Endothelial cell (in vitro differentiated cells): Measurements from ENCODE around the gene RAET1E. TPM values are rescaled to one million over a fixed set of nuclear protein-coding genes. Genes with fewer than 3 reads are reported as not detected.
"Not testable (repeated sequence)": the region's sequence is repeated elsewhere in the genome, so short reads cannot be mapped to it uniquely, and the experiment has no call there.

Source experiments
- DNase-seq: peaks from one replicate; pipeline ENCODE4 v3.0.0; 2021; ENCODE audit warnings: low spot score
- H3K27ac Mint-ChIP-seq: one replicate; pipeline ENCODE4 v1.8.0; 2021; ENCODE audit warnings: mixed read lengths, inconsistent platforms; ENCODE audit not compliant: unreplicated experiment
- H3K27me3 Mint-ChIP-seq: one replicate; pipeline ENCODE4 v1.8.0; 2021; ENCODE audit warnings: mild to moderate bottlenecking, moderate library complexity, mixed read lengths, inconsistent platforms; ENCODE audit not compliant: unreplicated experiment
- H3K36me3 Mint-ChIP-seq: one replicate; pipeline ENCODE4 v1.8.0; 2021; ENCODE audit warnings: mild to moderate bottlenecking, low read depth, mixed read lengths, inconsistent platforms; ENCODE audit not compliant: unreplicated experiment
- H3K4me1 Mint-ChIP-seq: one replicate; pipeline ENCODE4 v1.8.0; 2021; ENCODE audit warnings: mild to moderate bottlenecking, mixed read lengths, inconsistent platforms; ENCODE audit not compliant: unreplicated experiment
- H3K4me3 Mint-ChIP-seq: one replicate; pipeline ENCODE4 v1.8.0; 2021; ENCODE audit warnings: mild to moderate bottlenecking, mixed read lengths, inconsistent platforms; ENCODE audit not compliant: unreplicated experiment
- H3K9me3 Mint-ChIP-seq: one replicate; pipeline ENCODE4 v1.8.0; 2021; ENCODE audit warnings: mixed read lengths, inconsistent platforms; ENCODE audit not compliant: unreplicated experiment
- long read RNA-seq: library from polyadenylated mRNA; unstranded; transcript quantifications from one replicate; pipeline ENCODE4 v2.0.0, GENCODE V29; 2020; ENCODE audit not compliant: unreplicated experiment
- total RNA-seq: library from RNA; stranded (reverse); fragmentation: NEBNext Ultra II Directional; extraction: Animal tissue kit (Norgen Biotek cat#: 25700); gene quantifications from one replicate; pipeline ENCODE4 v1.2.1, GENCODE V29; 2021; ENCODE audit not compliant: unreplicated experiment
- TF ChIP-seq, protein P1 (sequence below): fragments of 200-600 bp; sonication (generic); IDR thresholded peaks from one replicate; pipeline ENCODE4 v1.5.0; 2021; ENCODE audit warnings: antibody characterized with exemption; ENCODE audit not compliant: unreplicated experiment

Gene RAET1E, protein sequence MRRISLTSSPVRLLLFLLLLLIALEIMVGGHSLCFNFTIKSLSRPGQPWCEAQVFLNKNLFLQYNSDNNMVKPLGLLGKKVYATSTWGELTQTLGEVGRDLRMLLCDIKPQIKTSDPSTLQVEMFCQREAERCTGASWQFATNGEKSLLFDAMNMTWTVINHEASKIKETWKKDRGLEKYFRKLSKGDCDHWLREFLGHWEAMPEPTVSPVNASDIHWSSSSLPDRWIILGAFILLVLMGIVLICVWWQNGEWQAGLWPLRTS
- 0.28 TPM for total RNA-seq
- long read RNA-seq = 0 reads

DNA sequence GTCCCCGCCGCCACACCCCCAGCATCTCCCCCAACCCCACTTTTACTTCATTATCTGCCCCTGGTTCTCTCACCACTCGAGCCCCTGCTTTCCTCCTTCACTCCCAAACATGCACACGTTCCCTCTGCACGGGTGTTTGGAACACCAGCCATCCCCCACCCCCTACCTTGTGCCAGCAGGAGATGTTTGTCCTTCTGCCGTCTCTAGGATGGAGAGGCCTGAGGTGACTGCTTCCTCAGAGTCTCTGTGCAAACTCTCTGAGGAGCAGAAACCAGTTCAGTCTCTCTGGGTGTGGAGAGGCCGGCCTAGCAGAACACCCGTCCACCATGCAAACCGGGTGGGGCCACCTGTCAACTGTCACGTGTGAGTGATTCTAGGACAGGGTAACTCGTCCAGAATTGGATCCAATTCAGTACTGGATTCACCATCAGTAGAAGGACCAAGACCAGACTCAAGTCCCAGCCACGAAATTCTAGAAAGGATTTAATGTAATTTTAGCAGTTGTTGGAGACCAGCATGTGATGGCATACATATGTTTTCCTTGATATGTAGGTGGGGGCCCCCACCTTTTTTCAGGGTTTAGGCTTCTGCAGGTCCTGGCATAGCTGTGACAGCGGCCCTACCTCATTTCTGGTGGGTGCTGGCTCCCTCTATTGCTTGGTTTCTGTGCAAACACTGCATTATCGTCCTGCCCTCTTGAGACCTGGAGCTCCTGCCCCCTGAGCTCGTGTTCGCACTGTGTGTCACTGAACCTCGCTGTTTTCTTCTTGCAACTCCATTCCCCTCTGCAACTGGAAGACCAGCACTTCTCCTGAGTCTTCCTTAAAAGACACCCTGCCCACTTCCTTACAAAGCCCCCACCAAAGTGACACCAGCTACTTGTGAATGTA lies at the start of gene RAET1E:
TSS of gene RAET1E (minus strand) at position 259 of the 890 bp plus-strand sequence. CDS start 7,212 bp downstream, outside the sequence.
- H3K4me1 Mint-ChIP-seq = peaks cover 25% of the 10 kb centered on the region
- no peaks in the 10 kb centered on the region for H3K36me3 Mint-ChIP-seq
- no peaks in the 10 kb centered on the region for H3K9me3 Mint-ChIP-seq
- peaks cover 10% of the 10 kb centered on the region for H3K27me3 Mint-ChIP-seq
- TF ChIP-seq, protein P1, sequence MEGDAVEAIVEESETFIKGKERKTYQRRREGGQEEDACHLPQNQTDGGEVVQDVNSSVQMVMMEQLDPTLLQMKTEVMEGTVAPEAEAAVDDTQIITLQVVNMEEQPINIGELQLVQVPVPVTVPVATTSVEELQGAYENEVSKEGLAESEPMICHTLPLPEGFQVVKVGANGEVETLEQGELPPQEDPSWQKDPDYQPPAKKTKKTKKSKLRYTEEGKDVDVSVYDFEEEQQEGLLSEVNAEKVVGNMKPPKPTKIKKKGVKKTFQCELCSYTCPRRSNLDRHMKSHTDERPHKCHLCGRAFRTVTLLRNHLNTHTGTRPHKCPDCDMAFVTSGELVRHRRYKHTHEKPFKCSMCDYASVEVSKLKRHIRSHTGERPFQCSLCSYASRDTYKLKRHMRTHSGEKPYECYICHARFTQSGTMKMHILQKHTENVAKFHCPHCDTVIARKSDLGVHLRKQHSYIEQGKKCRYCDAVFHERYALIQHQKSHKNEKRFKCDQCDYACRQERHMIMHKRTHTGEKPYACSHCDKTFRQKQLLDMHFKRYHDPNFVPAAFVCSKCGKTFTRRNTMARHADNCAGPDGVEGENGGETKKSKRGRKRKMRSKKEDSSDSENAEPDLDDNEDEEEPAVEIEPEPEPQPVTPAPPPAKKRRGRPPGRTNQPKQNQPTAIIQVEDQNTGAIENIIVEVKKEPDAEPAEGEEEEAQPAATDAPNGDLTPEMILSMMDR = no peak
- no peak within 1 kb of the TSS for H3K4me3 Mint-ChIP-seq
- H3K27ac Mint-ChIP-seq = no peak within 1 kb of the TSS
- DNase-seq = no peak

DNA sequence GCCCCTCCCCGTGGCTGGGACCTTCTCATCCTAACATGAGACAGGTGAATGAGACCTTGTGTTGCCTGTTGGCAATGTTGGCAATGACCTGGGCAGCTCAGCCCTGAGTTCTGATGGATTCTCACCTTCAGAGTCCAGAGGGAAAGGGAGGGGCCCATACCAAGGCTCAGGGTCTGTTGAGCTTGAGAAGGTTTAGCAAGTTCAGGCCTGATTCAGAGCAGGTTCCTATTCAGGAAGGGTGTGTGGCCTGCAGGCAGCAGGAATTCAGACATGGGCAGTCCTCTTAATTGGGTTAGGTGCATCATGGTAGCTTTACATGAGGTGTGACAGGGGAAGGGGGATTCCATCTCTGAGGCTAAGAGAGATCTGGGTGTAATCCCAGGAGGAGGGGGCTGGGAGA lies 49.6 kb upstream of the RAET1E start:
- DNase-seq, H3K9me3 Mint-ChIP-seq, H3K4me1 Mint-ChIP-seq, H3K27ac Mint-ChIP-seq, H3K4me3 Mint-ChIP-seq: not testable (repeated sequence)
- H3K27me3 Mint-ChIP-seq = peaks cover 15% of the 10 kb centered on the region
- peaks cover 17% of the 10 kb centered on the region for H3K36me3 Mint-ChIP-seq

DNA sequence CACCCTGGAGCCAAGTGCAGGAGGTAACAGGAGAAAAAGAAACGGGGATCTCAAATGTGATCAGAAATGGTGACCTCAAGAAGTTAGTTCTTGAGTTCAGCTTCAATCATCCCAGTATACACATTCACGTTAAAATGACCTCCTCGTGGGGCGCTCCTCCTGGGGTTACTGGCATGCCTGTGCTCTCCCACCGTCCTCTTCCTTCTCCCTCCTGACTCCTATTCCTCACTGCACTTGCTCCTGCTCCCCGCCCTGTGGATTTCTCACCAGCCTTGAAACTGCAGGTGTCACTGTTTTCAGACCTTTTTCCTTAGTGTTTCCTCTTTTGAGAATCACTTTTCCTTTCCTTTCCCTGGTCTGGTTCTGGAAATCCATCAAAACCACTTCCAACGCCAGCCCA lies 48.7 kb upstream of the RAET1E start:
- peaks cover 17% of the 10 kb centered on the region for H3K36me3 Mint-ChIP-seq
- H3K9me3 Mint-ChIP-seq, H3K4me1 Mint-ChIP-seq, DNase-seq: not testable (repeated sequence)
- peak overlapping the region; percentile 57 for H3K27ac Mint-ChIP-seq
- peak overlapping the region; percentile 79 for H3K4me3 Mint-ChIP-seq
- H3K27me3 Mint-ChIP-seq = peaks cover 14% of the 10 kb centered on the region

DNA sequence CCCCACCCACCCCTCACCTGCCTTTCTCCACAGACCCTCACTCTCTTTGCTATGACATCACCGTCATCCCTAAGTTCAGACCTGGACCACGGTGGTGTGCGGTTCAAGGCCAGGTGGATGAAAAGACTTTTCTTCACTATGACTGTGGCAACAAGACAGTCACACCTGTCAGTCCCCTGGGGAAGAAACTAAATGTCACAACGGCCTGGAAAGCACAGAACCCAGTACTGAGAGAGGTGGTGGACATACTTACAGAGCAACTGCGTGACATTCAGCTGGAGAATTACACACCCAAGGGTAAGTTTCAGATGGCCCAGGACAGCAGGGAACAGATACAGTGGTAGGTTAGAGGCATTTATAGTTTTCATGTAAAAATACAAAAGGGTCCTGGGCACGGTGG lies 47.4 kb upstream of the RAET1E start:
- H3K27ac Mint-ChIP-seq, H3K4me1 Mint-ChIP-seq, H3K4me3 Mint-ChIP-seq, H3K9me3 Mint-ChIP-seq, DNase-seq: not testable (repeated sequence)
- H3K27me3 Mint-ChIP-seq = peaks cover 16% of the 10 kb centered on the region
- peaks cover 17% of the 10 kb centered on the region for H3K36me3 Mint-ChIP-seq

DNA sequence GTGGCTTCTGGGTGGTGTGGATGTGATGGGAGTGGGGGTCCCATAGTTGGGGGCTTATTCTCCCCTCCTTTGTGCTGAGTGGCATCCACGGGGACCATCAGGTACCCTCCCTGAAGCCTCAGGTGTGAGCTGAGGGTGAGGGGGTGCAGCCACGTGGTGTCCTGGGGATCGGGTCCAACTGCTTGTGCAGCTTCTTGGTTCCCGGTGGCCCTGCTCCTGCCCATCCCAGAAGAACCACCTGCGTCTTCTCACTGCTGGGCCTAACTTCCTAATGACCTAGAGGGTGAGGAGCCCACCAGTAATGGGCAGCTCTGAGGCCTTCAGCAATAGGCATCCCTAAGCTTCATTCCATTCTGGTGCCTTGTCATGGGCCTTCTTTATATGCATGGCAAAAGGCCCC lies 45.4 kb upstream of the RAET1E start:
- H3K4me3 Mint-ChIP-seq = peak overlapping the region; percentile 91
- not testable (repeated sequence) for DNase-seq, H3K9me3 Mint-ChIP-seq, H3K27ac Mint-ChIP-seq
- peaks cover 14% of the 10 kb centered on the region for H3K4me1 Mint-ChIP-seq
- peaks cover 13% of the 10 kb centered on the region for H3K36me3 Mint-ChIP-seq
- peaks cover 26% of the 10 kb centered on the region for H3K27me3 Mint-ChIP-seq

DNA sequence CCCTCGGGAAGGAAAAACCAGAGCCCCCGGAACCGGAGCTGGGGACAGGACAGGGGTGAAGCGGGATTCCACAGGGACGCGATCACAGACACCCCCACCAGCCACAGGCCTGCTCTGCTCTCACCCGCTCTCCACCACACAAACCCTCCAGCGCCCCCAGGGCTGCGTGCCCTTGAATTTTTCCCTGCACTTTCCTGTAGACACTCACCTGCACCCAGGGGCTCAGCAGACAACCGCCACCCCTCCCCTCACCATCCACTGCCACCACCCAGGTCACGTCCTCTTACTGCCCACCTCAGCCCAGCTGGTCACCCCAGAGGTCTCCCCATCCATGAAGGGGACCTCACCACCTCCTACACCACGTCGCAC lies 44.5 kb upstream of the RAET1E start:
- H3K9me3 Mint-ChIP-seq = no peaks in the 10 kb centered on the region
- TF ChIP-seq, protein P1 = no peak
- DNase-seq = no peak
- H3K27ac Mint-ChIP-seq = no peak overlapping the region
- peaks cover 14% of the 10 kb centered on the region for H3K4me1 Mint-ChIP-seq
- H3K27me3 Mint-ChIP-seq = peaks cover 28% of the 10 kb centered on the region
- H3K36me3 Mint-ChIP-seq = peaks cover 8% of the 10 kb centered on the region
- peak overlapping the region; percentile 91 for H3K4me3 Mint-ChIP-seq
